ENCODE measurements around the gene PPP1CA.

Gene PPP1CA

DNA sequence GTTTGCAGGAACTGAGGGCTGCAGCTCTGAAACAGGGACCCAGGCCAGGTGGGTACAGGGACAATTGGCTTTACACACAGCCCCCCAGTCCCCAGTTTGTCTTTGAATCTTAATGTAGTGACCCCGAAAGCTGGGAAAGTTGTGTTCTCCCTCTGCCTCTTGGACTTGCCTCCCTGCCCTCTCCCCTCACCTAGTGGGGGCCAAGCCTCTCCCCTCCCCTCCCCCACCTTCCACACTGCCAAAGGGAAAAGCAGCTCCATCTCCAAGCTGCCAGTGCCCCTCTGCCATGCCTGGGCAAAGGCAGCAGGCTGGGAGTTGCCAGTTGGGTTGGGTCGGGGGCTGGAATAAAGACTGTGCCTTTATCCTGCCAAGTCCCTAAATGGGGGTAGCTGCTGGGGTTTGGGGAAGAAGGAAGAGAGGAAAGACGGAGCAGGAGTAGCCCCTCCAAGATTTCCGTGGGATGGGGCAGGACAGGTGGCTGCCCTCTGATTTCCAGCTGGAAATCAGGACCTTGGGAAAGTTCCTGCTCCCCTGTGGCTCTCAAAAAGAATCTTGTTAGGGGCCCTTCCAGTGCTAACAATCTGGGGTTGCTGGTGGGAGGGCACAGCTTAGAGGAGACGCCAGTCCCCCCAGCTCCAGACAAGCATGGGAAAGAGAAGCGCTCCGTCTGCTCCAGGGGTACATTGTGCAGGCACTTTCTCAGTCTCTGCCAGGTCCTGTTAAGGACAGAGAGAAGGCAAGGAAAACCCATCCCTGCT is 25.4 kb downstream of the PPP1CA start:
- Histone ChIP-seq H2AFZ (ENCODE audit: low read depth, low read length) (no peak overlapping the region), H3K27ac (ENCODE audit: low read length) (no peak overlapping the region), H4K20me1 (ENCODE audit: insufficient read depth, low read length) (peaks cover 22% of the 10 kb centered on the region), H3K9me3 (ENCODE audit: insufficient read depth, low read length, severe bottlenecking) (no peaks in the 10 kb centered on the region), H3K36me3 (ENCODE audit: insufficient read depth, low read length) (no peaks in the 10 kb centered on the region), H3K27me3 (ENCODE audit: insufficient read depth, low read length, poor library complexity) (peaks cover 51% of the 10 kb centered on the region), H3K4me3 (ENCODE audit: low read depth in 1 of 2, low read length in 2 of 2) (no peak overlapping the region), H3K4me1 (ENCODE audit: insufficient read depth, low read length) (peaks cover 28% of the 10 kb centered on the region), H3K9ac (ENCODE audit: low read depth, low read length) (no peak overlapping the region), H3K79me2 (ENCODE audit: insufficient read depth, low read length) (no peaks in the 10 kb centered on the region), H3K4me2 (ENCODE audit: insufficient read depth, low read length) (no peak overlapping the region)
- ATAC-seq (ENCODE audit: insufficient read depth, low read depth): no peak
- TF ChIP-seq, protein P1, sequence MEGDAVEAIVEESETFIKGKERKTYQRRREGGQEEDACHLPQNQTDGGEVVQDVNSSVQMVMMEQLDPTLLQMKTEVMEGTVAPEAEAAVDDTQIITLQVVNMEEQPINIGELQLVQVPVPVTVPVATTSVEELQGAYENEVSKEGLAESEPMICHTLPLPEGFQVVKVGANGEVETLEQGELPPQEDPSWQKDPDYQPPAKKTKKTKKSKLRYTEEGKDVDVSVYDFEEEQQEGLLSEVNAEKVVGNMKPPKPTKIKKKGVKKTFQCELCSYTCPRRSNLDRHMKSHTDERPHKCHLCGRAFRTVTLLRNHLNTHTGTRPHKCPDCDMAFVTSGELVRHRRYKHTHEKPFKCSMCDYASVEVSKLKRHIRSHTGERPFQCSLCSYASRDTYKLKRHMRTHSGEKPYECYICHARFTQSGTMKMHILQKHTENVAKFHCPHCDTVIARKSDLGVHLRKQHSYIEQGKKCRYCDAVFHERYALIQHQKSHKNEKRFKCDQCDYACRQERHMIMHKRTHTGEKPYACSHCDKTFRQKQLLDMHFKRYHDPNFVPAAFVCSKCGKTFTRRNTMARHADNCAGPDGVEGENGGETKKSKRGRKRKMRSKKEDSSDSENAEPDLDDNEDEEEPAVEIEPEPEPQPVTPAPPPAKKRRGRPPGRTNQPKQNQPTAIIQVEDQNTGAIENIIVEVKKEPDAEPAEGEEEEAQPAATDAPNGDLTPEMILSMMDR (IDR thresholded peaks at IDR 0.05; ENCODE audit: borderline replicate concordance, extremely low read depth, low read length, poor library complexity, severe bottlenecking): no peak
- no peak for TF ChIP-seq EZH2 (IDR thresholded peaks at IDR 0.05; ENCODE audit: borderline replicate concordance, low read depth, low read length, severe bottlenecking)
- no peak for DNase-seq

DNA sequence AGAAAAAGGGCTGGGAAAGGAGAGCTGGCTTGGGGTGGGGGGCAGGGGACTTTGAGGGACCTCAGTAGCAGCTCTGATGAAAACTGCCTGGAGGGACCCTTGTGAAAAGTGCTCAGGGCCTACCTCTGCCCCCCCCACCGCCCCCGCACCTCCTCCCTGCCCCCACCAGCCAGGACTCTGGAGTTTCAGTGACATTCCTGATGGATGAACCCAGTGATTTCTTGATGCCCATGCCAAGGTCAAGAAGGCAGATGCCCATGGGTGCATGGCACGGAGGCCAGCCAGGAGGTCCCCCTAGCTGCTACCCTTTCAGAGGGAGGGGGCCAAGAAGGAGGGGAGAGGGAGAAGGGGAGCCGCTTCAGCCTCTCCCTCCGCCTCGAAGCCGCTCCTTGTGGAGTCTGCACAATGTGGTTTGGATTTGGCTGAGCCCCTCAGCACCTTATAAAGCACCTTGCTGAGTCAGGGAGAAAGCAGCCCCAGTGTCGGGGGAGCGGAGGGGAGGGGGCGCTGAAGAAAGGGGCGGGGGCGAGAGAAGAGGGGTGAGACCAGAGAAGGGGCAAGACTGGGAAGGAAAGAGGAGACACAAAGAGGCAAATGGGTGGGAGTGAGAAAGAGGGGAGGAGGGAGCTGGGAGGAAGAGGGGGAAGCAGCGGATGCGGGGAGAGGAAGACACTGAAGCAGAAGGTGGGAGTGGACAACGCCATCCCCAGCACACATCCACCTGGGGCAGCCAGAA is 26.2 kb downstream of the PPP1CA start:
- ATAC-seq (ENCODE audit: insufficient read depth, low read depth) (no peak), DNase-seq (no peak)
- Histone ChIP-seq H2AFZ (ENCODE audit: low read depth, low read length) (no peak overlapping the region), H3K36me3 (ENCODE audit: insufficient read depth, low read length) (no peaks in the 10 kb centered on the region), H3K27ac (ENCODE audit: low read length) (no peak overlapping the region), H3K4me1 (ENCODE audit: insufficient read depth, low read length) (peaks cover 32% of the 10 kb centered on the region), H3K4me2 (ENCODE audit: insufficient read depth, low read length) (no peak overlapping the region), H3K4me3 (ENCODE audit: low read depth in 1 of 2, low read length in 2 of 2) (no peak overlapping the region), H3K27me3 (ENCODE audit: insufficient read depth, low read length, poor library complexity) (peaks cover 59% of the 10 kb centered on the region), H3K9me3 (ENCODE audit: insufficient read depth, low read length, severe bottlenecking) (no peaks in the 10 kb centered on the region), H3K79me2 (ENCODE audit: insufficient read depth, low read length) (no peaks in the 10 kb centered on the region), H4K20me1 (ENCODE audit: insufficient read depth, low read length) (peaks cover 30% of the 10 kb centered on the region), H3K9ac (ENCODE audit: low read depth, low read length) (no peak overlapping the region)
- TF ChIP-seq, protein P1 (IDR thresholded peaks at IDR 0.05; ENCODE audit: borderline replicate concordance, extremely low read depth, low read length, poor library complexity, severe bottlenecking): no peak

DNA sequence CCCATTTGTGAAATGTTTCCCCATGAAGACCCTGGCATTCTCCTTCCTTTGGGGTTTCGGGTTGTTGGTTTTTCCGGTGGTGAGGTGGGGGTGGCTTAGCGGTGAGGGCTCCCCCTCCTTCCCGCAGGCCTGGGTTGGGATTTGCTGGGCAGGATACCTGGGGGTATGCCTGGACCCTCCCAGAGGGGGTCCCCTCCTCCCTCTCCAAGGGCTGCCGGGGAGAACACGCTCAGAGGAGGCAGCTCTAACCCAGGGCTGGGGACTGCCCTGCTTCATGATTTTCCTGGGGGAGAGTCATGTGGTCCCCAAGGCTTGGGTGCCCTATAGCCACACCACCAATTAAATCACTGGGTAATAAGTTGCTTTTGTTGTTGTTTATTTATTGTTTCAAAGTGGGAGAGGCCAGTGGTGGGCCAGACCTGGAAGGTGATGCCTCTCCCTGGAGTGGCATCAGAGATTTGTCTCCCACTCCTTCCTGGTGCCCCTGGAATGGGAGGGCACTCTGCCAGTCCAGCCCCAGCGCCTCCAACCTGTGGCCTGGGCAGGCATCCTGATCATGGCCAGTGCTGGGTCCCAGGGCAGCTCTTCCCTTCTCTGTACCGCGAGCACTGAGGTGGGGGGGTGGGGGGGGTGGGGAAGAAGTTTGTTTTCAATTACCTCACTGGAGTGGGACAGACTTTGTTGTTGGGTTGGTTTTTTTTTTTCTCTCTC is 26.9 kb downstream of the PPP1CA start:
- ATAC-seq (ENCODE audit: insufficient read depth, low read depth): no peak
- peaks cover 64% of the 10 kb centered on the region for H3K27me3 ChIP-seq (ENCODE audit: insufficient read depth, low read length, poor library complexity)
- H3K4me3 ChIP-seq (ENCODE audit: low read depth in 1 of 2, low read length in 2 of 2): no peak overlapping the region
- H2AFZ ChIP-seq (ENCODE audit: low read depth, low read length): no peak overlapping the region
- H3K79me2 ChIP-seq (ENCODE audit: insufficient read depth, low read length): no peaks in the 10 kb centered on the region
- H3K27ac ChIP-seq (ENCODE audit: low read length): no peak overlapping the region
- H3K36me3 ChIP-seq (ENCODE audit: insufficient read depth, low read length): no peaks in the 10 kb centered on the region
- peaks cover 34% of the 10 kb centered on the region for H4K20me1 ChIP-seq (ENCODE audit: insufficient read depth, low read length)
- no peaks in the 10 kb centered on the region for H3K9me3 ChIP-seq (ENCODE audit: insufficient read depth, low read length, severe bottlenecking)
- H3K4me1 ChIP-seq (ENCODE audit: insufficient read depth, low read length): peaks cover 37% of the 10 kb centered on the region
- no peak overlapping the region for H3K9ac ChIP-seq (ENCODE audit: low read depth, low read length)
- no peak for DNase-seq
- H3K4me2 ChIP-seq (ENCODE audit: insufficient read depth, low read length): peak overlapping the region; percentile 88
- no peak for TF ChIP-seq EZH2 (IDR thresholded peaks at IDR 0.05; ENCODE audit: borderline replicate concordance, low read depth, low read length, severe bottlenecking)
- TF ChIP-seq, protein P1 (IDR thresholded peaks at IDR 0.05; ENCODE audit: borderline replicate concordance, extremely low read depth, low read length, poor library complexity, severe bottlenecking): no peak
